HG03439 (cell line): ENCODE results near the gene LPAR3.

Source experiments
- ATAC-seq: cut with Tn5 transposase; IDR thresholded peaks from one replicate; pipeline ENCODE4 v1.9.1; 2021; ENCODE audit warnings: mild to moderate bottlenecking, moderate library complexity; ENCODE audit not compliant: unreplicated experiment

LPAR3 gene

DNA sequence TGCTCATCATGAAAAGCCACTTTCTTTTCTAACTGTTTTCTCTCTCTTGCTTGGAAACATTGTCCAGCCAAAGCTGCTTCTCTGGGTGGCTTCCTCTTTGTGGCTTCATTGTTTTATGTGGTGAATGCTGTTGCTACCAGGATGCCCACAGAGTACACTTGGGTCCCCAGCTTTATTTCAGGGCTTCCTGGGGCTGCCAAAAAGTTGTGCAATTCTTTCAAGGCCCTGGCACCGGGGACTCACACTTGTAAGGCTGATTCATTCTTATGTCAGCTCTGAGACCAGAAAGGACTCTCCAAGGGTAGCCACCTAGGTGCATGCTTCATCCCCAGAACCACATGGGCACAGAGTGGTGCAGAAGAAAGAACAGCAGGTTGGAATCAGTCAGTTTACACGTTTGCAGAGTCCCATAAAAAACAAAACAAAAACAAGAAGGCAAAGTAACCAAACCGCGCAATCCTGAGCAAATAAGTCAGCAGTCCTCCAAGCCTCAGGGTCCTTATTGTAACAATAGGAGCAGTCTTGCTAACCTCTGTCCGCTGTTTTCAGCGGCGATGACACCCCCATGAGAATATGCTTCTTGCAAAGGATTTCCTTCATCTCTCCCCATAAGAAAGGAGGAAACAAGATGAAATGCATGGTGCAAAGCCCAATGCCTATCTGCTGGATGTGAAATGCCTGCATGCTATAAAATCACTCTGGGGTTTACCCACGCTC is 112.8 kb downstream of the LPAR3 start:
- ATAC-seq, result no peak

DNA sequence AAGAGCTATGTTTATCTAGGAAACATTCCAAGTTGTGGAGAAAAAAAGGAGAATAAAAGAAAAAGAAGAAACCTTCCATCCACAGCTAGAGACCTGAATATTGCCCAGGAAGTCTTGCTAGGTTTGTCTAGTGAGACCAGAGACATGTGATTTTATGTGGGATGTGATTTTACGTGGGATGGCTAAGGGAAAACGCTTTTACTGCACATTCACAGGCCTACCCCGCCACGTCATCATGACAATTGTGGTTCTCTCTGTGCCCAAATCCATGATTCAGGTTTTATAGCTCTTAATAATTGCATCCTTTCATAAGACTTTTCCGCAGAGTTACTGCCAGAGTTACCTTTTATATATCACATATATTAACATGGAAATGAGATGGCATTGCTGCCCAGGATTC is 116.4 kb downstream of the LPAR3 start:
- ATAC-seq, result no peak

DNA sequence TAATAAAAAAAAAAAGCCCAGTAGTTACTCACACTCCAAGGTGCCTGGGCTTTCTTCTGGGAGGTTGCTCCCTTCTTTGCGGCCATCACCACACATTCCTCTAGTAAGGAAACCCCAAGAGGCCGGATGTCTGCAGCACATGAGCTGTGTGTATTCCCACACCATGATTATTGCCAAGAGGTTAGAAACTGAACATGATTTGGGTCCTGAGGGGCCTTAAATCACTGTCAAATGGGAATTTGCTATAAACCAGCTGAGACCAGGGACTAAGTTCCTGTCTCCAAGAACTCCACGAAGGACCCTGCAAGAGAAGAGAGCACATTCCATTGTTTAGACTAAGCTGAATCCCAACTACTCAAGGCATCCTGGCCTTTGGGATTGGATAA is 117.5 kb downstream of the LPAR3 start:
- ATAC-seq, result no peak

DNA sequence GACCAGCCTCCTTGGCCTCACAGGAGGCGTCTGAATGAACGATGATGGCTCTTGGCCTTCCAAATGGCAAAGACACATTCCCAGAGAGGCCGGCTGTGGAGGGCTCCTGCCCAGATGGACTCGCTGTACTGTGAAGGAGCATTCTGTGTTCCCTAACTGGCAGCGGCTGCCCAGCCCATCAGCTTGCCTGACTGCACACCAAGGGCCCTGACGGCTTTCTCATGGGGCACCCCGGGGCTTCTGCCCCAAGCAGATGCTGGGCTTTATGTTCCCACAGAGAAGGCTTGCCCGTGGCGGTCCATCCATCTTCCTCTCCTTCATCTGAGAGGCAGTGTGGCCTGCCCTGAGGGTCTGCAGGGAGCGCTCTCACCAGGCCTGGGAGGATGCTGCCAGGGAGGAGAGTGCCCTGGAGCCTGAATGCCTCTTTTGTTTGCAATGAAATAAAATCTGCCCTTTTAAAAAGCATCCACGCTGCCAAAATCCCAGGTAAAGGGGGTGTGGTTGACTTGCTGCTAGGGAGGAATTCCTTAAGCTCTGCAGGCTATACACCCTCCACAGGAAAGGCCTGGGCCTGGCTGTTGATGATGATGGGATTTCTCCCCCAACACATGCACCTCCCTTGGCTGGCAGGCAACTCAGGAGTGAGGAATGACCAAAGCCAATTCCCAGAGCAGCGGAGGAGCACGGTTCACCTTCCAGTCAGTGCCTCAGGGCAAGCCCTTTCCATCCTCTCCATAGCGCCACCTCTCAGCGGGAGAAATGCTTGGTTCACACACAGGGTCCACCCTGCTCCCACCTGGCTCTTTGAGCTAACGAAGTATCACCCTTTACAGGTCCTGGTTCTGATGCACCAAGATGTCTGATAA is 118.1 kb downstream of the LPAR3 start:
- no peak for ATAC-seq

DNA sequence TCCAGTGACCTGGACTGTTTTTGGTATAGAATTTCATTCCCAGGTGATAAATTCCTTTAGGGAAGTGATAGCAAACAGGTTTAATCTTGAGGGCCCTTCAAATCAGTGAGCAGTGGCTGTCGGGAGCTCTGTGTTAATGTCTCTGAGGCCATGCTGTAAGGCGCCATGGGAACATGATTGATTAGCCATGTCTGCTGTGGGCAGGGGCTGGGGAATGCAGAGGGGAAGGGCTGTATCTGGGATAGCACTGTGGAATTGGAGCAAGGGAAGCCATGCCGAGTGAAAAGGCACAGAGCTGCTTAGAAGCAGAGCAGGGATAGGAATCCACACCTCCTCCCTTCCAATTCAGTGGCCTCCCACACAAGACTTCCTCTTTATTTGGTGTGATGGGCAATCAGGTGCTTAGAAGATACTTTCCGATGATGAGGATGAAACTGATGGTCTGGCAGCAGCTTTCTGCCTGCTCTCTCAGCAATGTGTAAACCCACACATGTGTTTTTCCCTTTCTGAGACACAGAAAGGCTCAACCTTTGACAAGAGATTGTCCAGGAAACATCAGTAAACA is 119.0 kb downstream of the LPAR3 start:
- no peak for ATAC-seq

DNA sequence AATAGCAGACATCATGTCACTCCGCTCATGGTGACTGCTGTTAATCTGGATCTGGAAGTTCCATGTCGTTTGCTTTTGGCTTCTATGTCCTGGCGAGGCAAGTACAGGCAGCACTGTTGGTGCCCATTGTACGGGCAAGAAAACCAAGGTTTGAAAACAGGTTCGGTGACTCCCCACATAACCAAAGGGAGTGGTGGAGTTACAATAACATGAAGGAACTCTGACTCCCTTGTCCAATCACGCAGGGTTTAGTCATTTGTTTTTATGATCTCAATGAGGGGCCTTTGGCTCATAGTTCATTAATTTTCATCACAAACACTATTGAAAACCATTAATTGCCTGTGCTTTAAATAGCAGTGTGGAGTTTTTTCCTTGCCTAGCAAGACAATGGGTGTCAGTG is 119.8 kb downstream of the LPAR3 start:
- ATAC-seq, result no peak

DNA sequence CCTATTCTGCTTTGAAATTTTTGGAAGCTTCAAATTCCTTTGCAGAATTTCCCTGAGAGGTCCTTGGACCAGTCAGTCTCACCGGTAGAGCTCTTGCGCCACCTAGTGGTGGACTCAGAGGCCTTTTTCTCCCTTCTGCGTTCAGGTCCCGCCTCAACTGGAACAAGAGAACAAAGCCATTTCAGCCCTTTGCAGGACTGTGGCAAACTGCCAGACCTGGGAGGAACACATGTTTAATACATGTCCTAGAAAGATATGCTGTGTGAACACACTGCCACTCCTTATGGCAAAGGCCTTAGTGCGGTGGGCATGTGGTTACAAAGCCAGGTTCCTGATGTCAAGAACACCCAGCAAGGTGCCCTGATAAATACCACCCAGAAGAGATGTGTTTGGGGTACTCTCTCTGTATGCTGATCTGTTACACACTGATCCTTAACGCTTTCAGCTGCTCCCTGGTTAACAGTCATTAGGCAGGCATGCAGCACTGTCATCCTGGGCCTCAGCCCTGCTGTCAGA is 120.5 kb downstream of the LPAR3 start:
- peak; percentile 70 for ATAC-seq

DNA sequence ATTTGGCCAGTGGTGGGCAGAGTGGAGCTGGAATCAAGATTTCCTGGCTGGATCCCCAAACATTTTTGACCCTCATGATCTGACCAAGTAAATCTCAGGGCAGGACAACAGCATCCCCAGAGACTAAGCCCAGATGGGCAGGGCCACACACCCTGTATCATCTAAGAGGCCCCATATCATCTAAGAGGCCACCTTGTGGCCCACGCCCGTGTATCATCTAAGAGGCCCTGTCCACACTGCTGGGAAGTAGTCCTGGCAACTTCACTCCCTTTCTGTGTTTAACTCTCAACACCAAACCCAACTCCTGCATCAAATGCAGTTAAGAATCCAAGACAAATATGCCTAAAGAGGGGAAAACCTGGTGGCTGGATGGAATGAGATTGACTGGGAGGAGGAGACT is 121.1 kb downstream of the LPAR3 start:
- no peak for ATAC-seq

DNA sequence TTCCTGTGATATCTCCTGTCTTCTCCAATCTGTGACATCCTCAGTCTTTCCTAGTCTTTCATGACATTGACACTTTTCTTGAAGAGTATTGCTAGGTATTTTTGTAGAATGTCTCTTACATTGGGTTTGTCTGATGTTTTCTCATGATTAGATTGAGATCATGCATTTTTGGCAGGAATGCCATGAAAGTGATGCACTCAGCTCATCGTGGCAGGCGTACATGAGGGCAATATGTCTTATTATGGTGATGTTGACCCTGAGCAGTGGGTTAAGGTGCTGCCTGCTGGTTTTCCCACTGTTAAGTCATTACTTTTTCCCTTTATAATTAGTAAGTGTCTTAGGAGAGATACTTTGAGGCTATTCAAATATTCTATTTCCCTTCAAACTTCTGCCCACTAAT is 122.5 kb downstream of the LPAR3 start:
- no peak for ATAC-seq

DNA sequence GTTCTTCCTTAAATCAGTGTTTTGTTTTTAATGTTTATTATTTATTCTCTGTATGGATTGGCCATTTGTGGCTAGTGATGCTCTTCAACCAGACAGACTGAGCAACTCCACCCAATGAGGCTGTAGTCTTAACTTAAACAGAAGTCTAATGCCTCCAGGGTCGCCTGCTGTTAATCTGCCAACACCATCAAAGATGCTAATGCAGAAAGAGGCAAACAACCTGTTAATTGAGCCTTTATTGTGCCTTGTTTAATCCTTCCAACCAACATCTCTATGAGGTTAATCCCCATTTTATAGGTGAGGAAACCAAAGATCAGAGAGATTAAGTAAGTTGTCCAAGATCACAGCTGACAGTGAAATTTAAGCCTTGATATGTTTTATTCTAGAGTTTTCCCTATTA is 123.4 kb downstream of the LPAR3 start:
- ATAC-seq, result no peak

DNA sequence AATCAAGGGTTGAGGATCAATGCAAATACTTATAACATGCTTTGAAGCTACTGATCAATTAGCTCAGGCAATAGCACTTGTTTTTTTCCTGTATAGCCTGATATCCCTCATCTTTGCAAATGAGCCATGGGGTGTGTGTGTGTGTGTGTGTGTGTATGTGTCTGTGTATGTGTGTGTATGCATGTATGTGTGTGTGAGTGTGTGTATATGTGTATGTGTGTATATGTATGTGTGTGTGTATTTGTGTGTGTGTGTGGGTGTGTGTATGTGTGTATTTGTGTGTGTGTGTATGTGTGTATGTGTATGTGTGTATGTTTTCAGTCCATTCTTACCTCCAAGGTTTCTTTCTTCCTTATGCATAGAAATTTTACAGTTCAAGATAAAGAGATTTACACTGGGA is 124.4 kb downstream of the LPAR3 start:
- ATAC-seq, result no peak

DNA sequence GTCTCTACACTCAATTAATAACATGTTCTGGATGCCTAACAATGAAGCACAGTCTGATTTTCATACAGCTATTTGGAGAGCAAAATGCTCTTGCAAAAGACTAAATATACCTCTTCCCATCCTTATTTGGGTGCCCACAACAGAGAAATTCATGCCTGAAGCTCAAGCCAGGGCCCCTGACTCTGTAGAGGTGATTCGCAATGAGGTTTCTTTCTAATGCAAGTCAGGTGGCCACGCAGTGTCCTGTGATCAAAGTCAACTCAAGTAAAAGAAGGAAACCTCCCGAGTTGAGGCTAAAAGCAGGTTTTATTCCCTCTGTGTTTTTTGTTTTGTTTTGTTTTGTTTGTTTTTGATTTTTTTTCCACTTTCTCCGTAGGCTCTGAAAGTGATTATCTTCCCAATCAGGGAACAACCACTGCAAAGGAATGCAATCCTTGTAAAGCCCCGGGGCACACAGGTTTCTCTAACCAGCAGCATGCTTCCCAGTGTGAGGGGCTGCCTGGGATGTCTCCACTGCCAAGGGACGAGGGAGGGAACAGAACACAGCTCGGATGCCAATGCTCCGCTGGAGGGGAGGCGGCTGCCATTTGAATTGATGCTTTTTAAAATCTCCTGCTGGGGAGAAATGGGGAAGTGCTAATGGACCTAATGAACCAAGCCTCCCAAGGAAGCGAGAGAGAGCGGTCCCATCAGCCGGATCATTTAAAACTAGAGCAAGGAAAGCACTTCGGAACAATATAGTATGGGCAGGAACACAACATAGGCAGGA is 128.9 kb downstream of the LPAR3 start:
- no peak for ATAC-seq

DNA sequence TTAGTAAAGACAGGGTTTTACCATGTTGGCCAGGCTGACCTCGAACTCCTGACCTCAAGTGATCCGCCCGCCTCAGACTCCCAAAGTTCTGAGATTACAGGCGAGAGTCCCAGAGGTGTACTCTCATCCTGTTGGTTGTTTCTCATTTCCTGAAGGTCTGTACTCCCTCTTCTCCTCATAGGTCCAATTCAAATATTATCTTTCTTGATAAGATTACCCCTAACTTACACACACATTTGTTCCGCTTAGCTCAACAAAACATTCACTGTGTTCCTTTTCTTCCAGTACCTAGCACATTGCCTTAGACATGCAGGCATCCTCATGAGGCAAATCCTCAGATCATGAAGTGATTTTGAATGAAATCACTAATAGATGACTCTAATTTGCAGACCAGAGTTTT is 130.3 kb downstream of the LPAR3 start:
- no peak for ATAC-seq
